Stimulated activated CD8-positive, alpha-beta memory T cell treated with anti-CD3 and anti-CD28 coated beads, Interleukin-12 subunit alpha, Interleukin-12 subunit beta, amount 100 ng/mL, for 1 hour (primary cell): ENCODE measurements around the gene RALA.
"Not testable (repeated sequence)": the region's sequence is repeated elsewhere in the genome, so short reads cannot be mapped to it uniquely, and the experiment has no call there.

Experiments
- DNase-seq: peaks from one replicate; pipeline ENCODE4 v3.0.0-alpha.2; 2020; ENCODE audit warnings: low read depth

Gene RALA

GRCh38 chr7:39686261-39686924 lies 63.0 kb downstream of the RALA start:
- no peak for DNase-seq

- no peak for DNase-seq
These were observed 65.5 kb downstream of the RALA start for GRCh38 chr7:39688611-39689480.

- no peak for DNase-seq
These were observed 68.4 kb downstream of the RALA start for GRCh38 chr7:39691821-39692220.

- not testable (repeated sequence) for DNase-seq
These were observed 69.7 kb downstream of the RALA start for GRCh38 chr7:39693086-39693485.

- DNase-seq, result no peak
These were observed 70.4 kb downstream of the RALA start for GRCh38 chr7:39693812-39694211.

- DNase-seq, result no peak
These were observed 72.6 kb downstream of the RALA start for GRCh38 chr7:39695852-39696586.

- no peak for DNase-seq
These were observed 73.3 kb downstream of the RALA start for GRCh38 chr7:39696631-39697030.

GRCh38 chr7:39697483-39697882 lies 74.1 kb downstream of the RALA start:
- no peak for DNase-seq

- no peak for DNase-seq
These were observed 76.8 kb downstream of the RALA start for GRCh38 chr7:39700165-39700564.

GRCh38 chr7:39700932-39701331 lies 77.6 kb downstream of the RALA start:
- no peak for DNase-seq

- DNase-seq, result no peak
These were observed 78.8 kb downstream of the RALA start for GRCh38 chr7:39702133-39702532.

GRCh38 chr7:39703144-39703543 lies 79.8 kb downstream of the RALA start:
- DNase-seq, result no peak

- DNase-seq, result no peak
These were observed 85.7 kb downstream of the RALA start for GRCh38 chr7:39709029-39709428.

GRCh38 chr7:39709768-39710311 lies 86.5 kb downstream of the RALA start:
- DNase-seq, result no peak

GRCh38 chr7:39712751-39713150 lies 89.4 kb downstream of the RALA start:
- DNase-seq, result no peak

- DNase-seq, result no peak
These were observed 91.2 kb downstream of the RALA start for GRCh38 chr7:39714447-39715091.

- DNase-seq, result no peak
These were observed 97.2 kb downstream of the RALA start for GRCh38 chr7:39720586-39720985.

- DNase-seq, result no peak
These were observed 98.0 kb downstream of the RALA start for GRCh38 chr7:39721345-39721744.

GRCh38 chr7:39721919-39722597 lies 98.7 kb downstream of the RALA start:
- no peak for DNase-seq

- DNase-seq, result no peak
These were observed 104.0 kb downstream of the RALA start for GRCh38 chr7:39727231-39728012.
